Omental fat pad (tissue), 4 donors: Measurements from ENCODE around the gene BOD1. TPM values are rescaled to one million over a fixed set of nuclear protein-coding genes. Genes with fewer than 3 reads are reported as not detected.

Experiments
- ATAC-seq: fragments of 150-250 bp; one replicate; pipeline ENCODE4 v1.9.1; 2016; ENCODE audit warnings: mild to moderate bottlenecking, moderate library complexity; ENCODE audit not compliant: low FRiP score
- DNase-seq: peaks from one replicate; pipeline ENCODE4 v3.0.0-alpha.2; 2019; ENCODE audit warnings: low spot score
- total RNA-seq, 4 donors: library from RNA; depleted of rRNA; stranded (reverse); fragments of >200 nt; gene quantifications; one replicate each; pipeline ENCODE4 v1.1.0, GENCODE V29; 2016
- TF ChIP-seq, protein P1 (sequence below), 3 donors: fragments of 450-650 bp; IDR thresholded peaks; one replicate each; pipeline ENCODE4 v1.5.1; 2016 to 2017; ENCODE audit warnings: antibody characterized with exemption in 3 of 3, mild to moderate bottlenecking in 3 of 3, moderate library complexity in 2 of 3

The BOD1 gene
- total RNA-seq, 4 donors from 2014 or later, result 52.9 to 63.1 (median 57.8) TPM

DNA sequence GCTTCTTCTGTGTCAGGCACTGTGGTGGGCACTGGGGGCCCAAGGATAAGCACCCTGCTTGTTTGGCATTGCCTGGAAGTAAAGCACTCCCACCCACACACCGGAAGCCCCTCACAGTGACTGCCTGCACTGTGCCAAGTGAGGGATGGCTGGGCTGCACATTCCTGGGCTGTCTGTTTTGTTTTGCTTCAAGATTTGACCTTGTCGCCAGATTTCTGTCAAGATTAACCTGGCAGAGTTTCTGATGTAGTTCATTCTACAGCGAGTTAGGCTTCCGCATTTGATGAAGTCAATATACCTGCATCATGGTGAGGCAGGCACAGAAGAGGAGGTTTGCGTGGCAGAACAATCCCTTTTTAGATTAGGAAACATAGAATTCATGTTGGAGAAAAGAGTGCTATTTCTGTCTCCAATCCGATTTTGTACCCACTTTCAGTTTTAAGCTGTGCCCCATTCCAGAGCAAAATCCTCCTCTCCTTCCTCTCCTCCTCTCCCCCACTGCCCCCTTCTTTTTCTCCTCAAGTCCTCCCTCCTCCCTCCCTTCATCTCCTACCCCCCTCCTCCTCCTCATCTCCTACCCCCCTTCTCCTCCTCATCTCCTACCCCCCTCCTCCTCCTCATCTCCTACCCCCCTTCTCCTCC lies 14.4 kb upstream of the BOD1 start:
- ATAC-seq (no peak), DNase-seq (no peak)
- TF ChIP-seq, protein P1, sequence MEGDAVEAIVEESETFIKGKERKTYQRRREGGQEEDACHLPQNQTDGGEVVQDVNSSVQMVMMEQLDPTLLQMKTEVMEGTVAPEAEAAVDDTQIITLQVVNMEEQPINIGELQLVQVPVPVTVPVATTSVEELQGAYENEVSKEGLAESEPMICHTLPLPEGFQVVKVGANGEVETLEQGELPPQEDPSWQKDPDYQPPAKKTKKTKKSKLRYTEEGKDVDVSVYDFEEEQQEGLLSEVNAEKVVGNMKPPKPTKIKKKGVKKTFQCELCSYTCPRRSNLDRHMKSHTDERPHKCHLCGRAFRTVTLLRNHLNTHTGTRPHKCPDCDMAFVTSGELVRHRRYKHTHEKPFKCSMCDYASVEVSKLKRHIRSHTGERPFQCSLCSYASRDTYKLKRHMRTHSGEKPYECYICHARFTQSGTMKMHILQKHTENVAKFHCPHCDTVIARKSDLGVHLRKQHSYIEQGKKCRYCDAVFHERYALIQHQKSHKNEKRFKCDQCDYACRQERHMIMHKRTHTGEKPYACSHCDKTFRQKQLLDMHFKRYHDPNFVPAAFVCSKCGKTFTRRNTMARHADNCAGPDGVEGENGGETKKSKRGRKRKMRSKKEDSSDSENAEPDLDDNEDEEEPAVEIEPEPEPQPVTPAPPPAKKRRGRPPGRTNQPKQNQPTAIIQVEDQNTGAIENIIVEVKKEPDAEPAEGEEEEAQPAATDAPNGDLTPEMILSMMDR (IDR thresholded peaks at IDR 0.05), result no peak

GRCh38 chr5:173629628-173630027 lies 13.2 kb upstream of the BOD1 start:
- DNase-seq (no peak), ATAC-seq (no peak)
- TF ChIP-seq, protein P1 (IDR thresholded peaks at IDR 0.05), result no peak

DNA sequence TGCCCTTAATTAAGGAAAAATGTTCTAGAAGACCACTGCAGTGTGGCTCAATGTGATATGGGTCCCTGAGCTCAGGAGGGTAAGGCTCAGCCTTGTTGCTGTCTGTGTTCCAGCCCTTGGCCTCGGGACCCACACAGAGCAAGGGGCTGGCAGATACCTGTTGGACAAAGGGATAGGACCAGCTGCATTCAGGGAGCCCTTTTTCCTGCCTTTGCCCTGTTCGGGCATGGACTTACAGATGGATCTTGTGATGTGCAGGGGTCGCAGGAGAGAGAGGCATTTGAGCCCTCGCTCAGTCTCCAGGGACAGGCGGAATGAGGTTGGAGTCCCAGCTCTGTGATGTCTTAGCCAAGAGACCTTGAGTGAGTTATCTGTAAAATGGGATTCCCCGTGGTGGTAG lies 12.1 kb upstream of the BOD1 start:
- no peak for ATAC-seq
- DNase-seq, result no peak
- TF ChIP-seq, protein P1 (IDR thresholded peaks at IDR 0.05), result no peak

- TF ChIP-seq, protein P1 (IDR thresholded peaks at IDR 0.05), result no peak
- DNase-seq (no peak), ATAC-seq (no peak)
These were observed 11.5 kb upstream of the BOD1 start for GRCh38 chr5:173627860-173628392.

DNA sequence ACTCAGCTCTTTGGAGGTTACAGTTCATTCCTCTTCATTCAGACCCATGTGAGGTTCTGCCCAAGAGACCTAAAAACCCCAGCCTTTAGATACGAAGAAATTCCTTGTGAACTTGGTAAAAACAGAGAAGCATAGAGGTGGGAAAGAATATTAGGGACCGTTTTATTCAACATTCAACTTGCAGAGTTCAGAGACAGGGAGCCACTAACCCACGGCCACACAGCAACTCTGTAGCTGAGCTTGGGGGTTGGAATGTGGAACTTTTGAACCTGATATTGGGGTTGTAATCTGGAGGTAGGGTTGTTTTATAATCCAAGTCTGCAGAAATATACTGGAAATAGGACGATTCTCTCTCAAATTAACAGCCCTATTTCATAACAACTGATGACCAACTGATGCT lies 10.8 kb upstream of the BOD1 start:
- no peak for ATAC-seq
- no peak for DNase-seq

DNA sequence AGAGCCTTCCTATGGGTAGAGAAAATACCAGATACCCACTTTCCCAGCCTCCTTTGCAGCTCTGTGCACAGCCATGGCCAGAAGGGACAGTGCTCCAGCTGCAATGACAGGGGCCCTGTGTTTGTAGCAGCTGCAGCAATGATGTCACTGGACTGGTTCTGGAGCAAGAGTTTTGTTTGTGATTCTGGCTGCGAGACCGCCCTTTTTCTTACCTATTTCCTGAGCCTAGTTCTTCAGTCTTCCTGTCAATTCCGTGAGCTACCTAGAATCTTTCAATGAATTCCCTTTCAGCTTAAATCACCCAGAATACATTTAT lies 10.0 kb upstream of the BOD1 start:
- ATAC-seq, result no peak

More for the DNA sequence above, 10.8 kb upstream of the BOD1 start:
- TF ChIP-seq, protein P1 (IDR thresholded peaks at IDR 0.05), result no peak

More for the DNA sequence above, 10.0 kb upstream of the BOD1 start:
- DNase-seq, result no peak
- TF ChIP-seq, protein P1 (IDR thresholded peaks at IDR 0.05), result no peak
